Vagina (tissue), 2 donors: Measurements from ENCODE around the gene GP1BA. TPM values are rescaled to one million over a fixed set of nuclear protein-coding genes. Genes with fewer than 3 reads are reported as not detected.

Experiments
- DNase-seq, 2 donors: peaks; one replicate each; pipeline ENCODE4 v3.0.0-alpha.2; 2017; ENCODE audit errors: extremely low spot score in 2 of 2
- H3K27ac ChIP-seq: fragments of 200-600 bp; sonication (generic); one replicate; pipeline ENCODE4 v1.5.1; 2019
- H3K27me3 ChIP-seq: fragments of 200-600 bp; sonication (generic); one replicate; pipeline ENCODE4 v1.5.1; 2019
- H3K36me3 ChIP-seq, 2 donors: fragments of 200-600 bp; sonication (generic); one replicate each; pipeline ENCODE4 v1.5.1; 2017 to 2019
- H3K4me1 ChIP-seq: fragments of 200-600 bp; sonication (generic); one replicate; pipeline ENCODE4 v1.5.1; 2019
- H3K4me3 ChIP-seq, 2 donors: fragments of 200-600 bp; sonication (generic); 1 replicate in 1 of 2; 2 replicates in 1 of 2; pipeline ENCODE4 v1.5.1; 2016 to 2019
- H3K9me3 ChIP-seq: fragments of 200-600 bp; sonication (generic); one replicate; pipeline ENCODE4 v1.5.1; 2019
- POLR2A ChIP-seq, 2 donors: fragments of 450-650 bp; IDR thresholded peaks; one replicate each; pipeline ENCODE4 v1.6.1; 2017; ENCODE audit warnings: antibody characterized with exemption in 2 of 2, mild to moderate bottlenecking in 2 of 2, moderate library complexity in 2 of 2
- POLR2AphosphoS5 ChIP-seq, 2 donors: sonication (generic); formaldehyde crosslinking; IDR thresholded peaks; one replicate each; pipeline ENCODE4 v1.9.0; 2017; ENCODE audit warnings: antibody characterized with exemption in 2 of 2, mild to moderate bottlenecking in 2 of 2, low read depth in 1 of 2; ENCODE audit not compliant: insufficient read depth in 1 of 2
- intact Hi-C: fragments of 100-400 bp; cut with DNase I; formaldehyde crosslinking; loops from one replicate; pipeline ENCODE4 v1.15.1; 2023
- total RNA-seq: library from RNA; depleted of rRNA; stranded (reverse); fragments of >200 nt; gene quantifications from one replicate; pipeline ENCODE4 v1.2.3, GENCODE V29; 2016
- TF ChIP-seq, protein P1 (sequence below), 3 experiments: fragments of 450-650 bp in 2 of 3; fragments of 200-600 bp in 1 of 3; sonication (generic) in 1 of 3; IDR thresholded peaks; one replicate each; pipeline ENCODE4 v1.5.1; 2017 to 2019; ENCODE audit warnings: antibody characterized with exemption in 3 of 3, mild to moderate bottlenecking in 2 of 3, moderate library complexity in 2 of 3

The GP1BA gene
- total RNA-seq, 1 donor from 2014 or later, result not detected

DNA sequence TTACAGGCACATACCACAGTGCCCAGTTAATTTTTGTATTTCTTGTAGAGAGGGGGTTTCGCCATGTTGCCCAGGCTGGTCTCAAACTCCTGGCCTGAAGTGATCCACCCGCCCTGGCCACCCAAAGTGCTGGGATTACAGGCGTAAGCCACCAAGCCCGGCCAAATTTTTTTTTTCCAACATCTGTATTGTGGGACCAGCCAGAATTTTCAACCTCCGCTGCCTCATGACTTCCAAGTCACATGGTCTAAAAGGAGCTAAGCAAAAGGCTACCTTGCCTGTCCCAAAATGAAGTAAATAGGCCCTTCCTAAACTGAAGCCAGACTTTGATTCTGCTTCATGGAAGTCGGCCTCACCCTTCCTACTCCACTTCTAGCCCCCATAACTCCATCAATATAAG, 39.7 kb downstream of the GP1BA start:
- H3K9me3 ChIP-seq, result no peaks in the 10 kb centered on the region
- no peaks in the 10 kb centered on the region for H3K27me3 ChIP-seq
- peaks cover 23% of the 10 kb centered on the region for H3K4me1 ChIP-seq
- TF ChIP-seq POLR2AphosphoS5 (IDR thresholded peaks at IDR 0.05; ENCODE audit: insufficient read depth in 1 of 2, low read depth in 1 of 2) (no peak), POLR2A (IDR thresholded peaks at IDR 0.05) (no peak)
- TF ChIP-seq, protein P1, sequence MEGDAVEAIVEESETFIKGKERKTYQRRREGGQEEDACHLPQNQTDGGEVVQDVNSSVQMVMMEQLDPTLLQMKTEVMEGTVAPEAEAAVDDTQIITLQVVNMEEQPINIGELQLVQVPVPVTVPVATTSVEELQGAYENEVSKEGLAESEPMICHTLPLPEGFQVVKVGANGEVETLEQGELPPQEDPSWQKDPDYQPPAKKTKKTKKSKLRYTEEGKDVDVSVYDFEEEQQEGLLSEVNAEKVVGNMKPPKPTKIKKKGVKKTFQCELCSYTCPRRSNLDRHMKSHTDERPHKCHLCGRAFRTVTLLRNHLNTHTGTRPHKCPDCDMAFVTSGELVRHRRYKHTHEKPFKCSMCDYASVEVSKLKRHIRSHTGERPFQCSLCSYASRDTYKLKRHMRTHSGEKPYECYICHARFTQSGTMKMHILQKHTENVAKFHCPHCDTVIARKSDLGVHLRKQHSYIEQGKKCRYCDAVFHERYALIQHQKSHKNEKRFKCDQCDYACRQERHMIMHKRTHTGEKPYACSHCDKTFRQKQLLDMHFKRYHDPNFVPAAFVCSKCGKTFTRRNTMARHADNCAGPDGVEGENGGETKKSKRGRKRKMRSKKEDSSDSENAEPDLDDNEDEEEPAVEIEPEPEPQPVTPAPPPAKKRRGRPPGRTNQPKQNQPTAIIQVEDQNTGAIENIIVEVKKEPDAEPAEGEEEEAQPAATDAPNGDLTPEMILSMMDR (IDR thresholded peaks at IDR 0.05), result no peak
- H3K27ac ChIP-seq, result no peak overlapping the region
- intact Hi-C loops, result no loop called here
- no peak overlapping the region for H3K4me3 ChIP-seq
- peaks cover 0 to 40% of the 10 kb centered on the region in 2 donors for H3K36me3 ChIP-seq
- no peak for DNase-seq

DNA sequence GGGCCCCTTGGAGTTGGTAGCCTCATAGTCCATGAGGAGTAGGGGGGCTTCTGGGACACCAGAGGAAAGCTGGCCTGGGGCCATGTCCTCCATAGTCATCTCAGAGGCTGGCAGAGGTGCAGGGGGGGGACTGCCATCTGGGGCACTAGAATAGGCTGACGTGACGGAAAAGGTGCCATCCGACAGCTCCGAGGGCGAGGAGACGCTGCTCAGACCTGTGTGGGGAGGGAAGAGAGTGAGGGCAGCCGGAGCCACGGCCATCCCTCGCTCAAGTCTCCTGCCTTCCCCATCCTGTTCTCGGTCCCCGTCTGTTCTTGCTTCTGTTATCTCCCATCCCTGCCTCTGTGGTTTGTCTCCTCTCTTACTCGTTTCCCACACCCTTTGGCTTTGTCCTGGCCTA, 40.2 kb downstream of the GP1BA start:
- Histone ChIP-seq H3K9me3 (no peaks in the 10 kb centered on the region), H3K4me1 (peaks cover 23% of the 10 kb centered on the region), H3K27ac (no peak overlapping the region), H3K27me3 (no peaks in the 10 kb centered on the region), H3K36me3 (peaks cover 0 to 45% of the 10 kb centered on the region in 2 donors), H3K4me3 (no peak overlapping the region)
- DNase-seq, result no peak
- intact Hi-C loops, result no loop called here
- TF ChIP-seq POLR2A (IDR thresholded peaks at IDR 0.05), result no peak
- TF ChIP-seq POLR2AphosphoS5 (IDR thresholded peaks at IDR 0.05; ENCODE audit: insufficient read depth in 1 of 2, low read depth in 1 of 2), result no peak
- TF ChIP-seq, protein P1 (IDR thresholded peaks at IDR 0.05), result no peak

DNA sequence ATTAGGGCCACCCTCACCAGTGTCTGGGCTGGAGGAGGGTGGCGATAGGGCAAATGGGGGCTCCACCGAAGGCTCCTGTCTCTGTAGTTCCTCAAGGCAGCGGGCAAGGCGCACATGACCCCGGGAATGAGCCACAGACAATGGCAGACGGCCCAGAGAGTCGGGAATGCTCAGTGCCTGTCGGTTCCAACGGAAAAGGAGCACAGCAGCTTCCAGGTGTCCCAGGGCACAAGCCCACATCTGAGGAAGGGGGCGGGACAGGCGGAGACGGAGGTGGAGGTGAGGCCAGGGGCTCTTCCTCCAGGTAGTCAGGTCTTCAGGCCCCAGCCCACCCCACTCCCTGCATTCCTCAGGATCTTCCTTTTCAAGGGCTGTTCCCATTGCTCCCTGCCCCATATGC, 40.7 kb downstream of the GP1BA start:
- no peaks in the 10 kb centered on the region for H3K27me3 ChIP-seq
- intact Hi-C loops, result no loop called here
- H3K36me3 ChIP-seq, result peaks cover 0 to 49% of the 10 kb centered on the region in 2 donors
- no peak for DNase-seq
- H3K27ac ChIP-seq, result no peak overlapping the region
- no peaks in the 10 kb centered on the region for H3K9me3 ChIP-seq
- TF ChIP-seq POLR2AphosphoS5 (IDR thresholded peaks at IDR 0.05; ENCODE audit: insufficient read depth in 1 of 2, low read depth in 1 of 2) (no peak), POLR2A (IDR thresholded peaks at IDR 0.05) (no peak)
- TF ChIP-seq, protein P1 (IDR thresholded peaks at IDR 0.05), result no peak
- no peak overlapping the region for H3K4me3 ChIP-seq
- peaks cover 23% of the 10 kb centered on the region for H3K4me1 ChIP-seq

DNA sequence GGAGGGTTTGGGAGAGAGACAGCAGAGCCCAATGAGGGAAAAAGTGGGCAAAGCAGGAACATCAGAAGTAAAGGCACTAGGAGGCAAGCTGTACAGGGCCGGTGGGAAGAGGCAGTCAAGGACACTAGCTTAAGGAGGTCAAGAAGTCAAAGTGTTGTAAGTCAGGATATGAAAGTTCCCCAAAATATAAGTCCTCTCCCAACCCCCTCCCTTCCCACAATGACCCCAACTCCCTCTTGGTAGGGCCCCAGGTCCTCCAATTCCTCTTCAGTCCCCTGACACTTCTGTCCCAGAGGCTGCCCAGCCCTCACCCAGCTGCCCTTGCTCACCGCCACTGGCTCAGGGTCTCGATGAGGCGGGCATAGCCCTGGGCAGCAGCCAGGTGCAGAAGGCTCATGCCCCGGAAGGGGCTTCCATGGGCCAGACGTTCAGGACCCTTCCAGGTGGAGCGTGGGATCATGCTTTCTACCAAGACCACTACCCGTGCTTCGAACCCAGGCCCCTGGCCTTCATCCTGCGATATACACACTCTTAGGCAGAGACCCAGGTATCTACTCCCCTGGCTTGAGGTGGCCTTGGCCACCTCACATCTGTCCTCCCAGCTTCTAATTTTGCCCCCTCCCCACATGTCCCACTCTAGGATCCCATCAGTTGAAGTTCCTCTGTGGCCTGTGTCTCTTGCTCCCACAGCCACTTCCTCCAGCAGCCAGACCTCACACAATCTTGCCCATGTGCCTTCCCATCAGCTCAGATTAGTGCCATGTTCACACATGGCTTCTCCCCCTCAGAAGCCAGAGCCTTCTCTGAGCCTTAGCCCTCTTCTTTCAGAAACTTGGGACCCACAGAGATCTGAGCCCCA, 41.4 kb downstream of the GP1BA start:
- Histone ChIP-seq H3K27ac (no peak overlapping the region), H3K36me3 (peaks cover 0 to 57% of the 10 kb centered on the region in 2 donors), H3K27me3 (no peaks in the 10 kb centered on the region), H3K9me3 (no peaks in the 10 kb centered on the region), H3K4me1 (peaks cover 18% of the 10 kb centered on the region), H3K4me3 (no peak overlapping the region)
- intact Hi-C loops, result no loop called here
- no peak for DNase-seq
- TF ChIP-seq POLR2A (IDR thresholded peaks at IDR 0.05) (no peak), POLR2AphosphoS5 (IDR thresholded peaks at IDR 0.05; ENCODE audit: insufficient read depth in 1 of 2, low read depth in 1 of 2) (no peak)
- TF ChIP-seq, protein P1 (IDR thresholded peaks at IDR 0.05), result no peak

DNA sequence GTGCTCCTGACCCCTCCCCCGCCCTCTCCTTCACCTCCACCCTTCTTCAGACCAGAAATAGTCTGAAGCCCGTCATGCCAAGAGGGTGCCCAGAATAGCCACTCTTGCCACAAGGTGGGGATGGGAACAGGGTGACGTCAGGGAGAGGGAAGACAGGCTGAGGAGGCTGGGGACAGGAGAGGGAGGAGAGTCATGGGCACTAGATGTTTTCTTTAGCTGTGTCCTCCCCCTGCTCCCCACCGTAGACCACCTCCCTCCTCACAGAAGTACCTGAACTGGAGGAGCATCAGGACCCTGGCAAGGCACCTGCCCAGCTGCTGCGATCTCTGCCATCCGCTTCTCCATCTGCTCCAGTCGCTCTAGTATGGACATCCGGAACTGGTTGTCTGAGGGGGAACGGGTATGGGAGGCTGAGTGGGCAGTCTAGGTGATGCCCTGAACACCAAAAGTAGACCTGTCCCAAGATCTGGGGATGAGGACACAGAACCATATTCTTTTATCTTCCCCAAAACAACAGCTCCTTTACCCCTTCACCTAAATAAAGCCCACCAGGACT, 42.1 kb downstream of the GP1BA start:
- TF ChIP-seq, protein P1 (IDR thresholded peaks at IDR 0.05), result no peak
- TF ChIP-seq POLR2AphosphoS5 (IDR thresholded peaks at IDR 0.05; ENCODE audit: insufficient read depth in 1 of 2, low read depth in 1 of 2) (no peak), POLR2A (IDR thresholded peaks at IDR 0.05) (no peak)
- intact Hi-C loops, result no loop called here
- no peaks in the 10 kb centered on the region for H3K9me3 ChIP-seq
- H3K36me3 ChIP-seq, result peaks cover 0 to 63% of the 10 kb centered on the region in 2 donors
- peaks cover 10% of the 10 kb centered on the region for H3K4me1 ChIP-seq
- no peaks in the 10 kb centered on the region for H3K27me3 ChIP-seq
- H3K27ac ChIP-seq, result no peak overlapping the region
- no peak overlapping the region for H3K4me3 ChIP-seq
- no peak for DNase-seq
